NK-92 (cell line): ENCODE measurements around the gene EBF3.

ENCODE experiments used
- DNase-seq: peaks from one replicate; lab custom pipeline; 2025; ENCODE audit not compliant: unreplicated experiment; lab: John Stamatoyannopoulos, UW

Gene EBF3

GRCh38 chr10:129841590-129841989 is 122.5 kb downstream of the EBF3 start:
- no peak for DNase-seq

- DNase-seq = no peak
Observed at GRCh38 chr10:129841071-129841470, 123.0 kb downstream of the EBF3 start.

GRCh38 chr10:129840196-129840590 is 123.9 kb downstream of the EBF3 start:
- no peak for DNase-seq

GRCh38 chr10:129839285-129840195 is 124.5 kb downstream of the EBF3 start:
- DNase-seq = no peak

- DNase-seq = no peak
Observed at GRCh38 chr10:129838794-129839193, 125.3 kb downstream of the EBF3 start.

GRCh38 chr10:129837909-129838582 is 126.0 kb downstream of the EBF3 start:
- DNase-seq = no peak

- DNase-seq = no peak
Observed at GRCh38 chr10:129836253-129836652, 127.8 kb downstream of the EBF3 start.

- DNase-seq = no peak
Observed at GRCh38 chr10:129833994-129834739, 129.9 kb downstream of the EBF3 start.

- DNase-seq = no peak
Observed at GRCh38 chr10:129833468-129833950, 130.6 kb downstream of the EBF3 start.

GRCh38 chr10:129832573-129833467 is 131.3 kb downstream of the EBF3 start:
- DNase-seq = no peak

GRCh38 chr10:129831150-129831549 is 132.9 kb downstream of the EBF3 start:
- no peak for DNase-seq

GRCh38 chr10:129825826-129826225 is 138.2 kb downstream of the EBF3 start:
- no peak for DNase-seq

GRCh38 chr10:129825221-129825620 is 138.9 kb downstream of the EBF3 start:
- no peak for DNase-seq

GRCh38 chr10:129820451-129820850 is 143.6 kb downstream of the EBF3 start:
- no peak for DNase-seq

GRCh38 chr10:129816656-129817045 is 147.4 kb downstream of the EBF3 start:
- DNase-seq = no peak

GRCh38 chr10:129815898-129816655 is 148.0 kb downstream of the EBF3 start:
- DNase-seq = no peak

- DNase-seq = no peak
Observed at GRCh38 chr10:129814681-129815646, 149.1 kb downstream of the EBF3 start.

- no peak for DNase-seq
Observed at GRCh38 chr10:129812398-129812797, 151.7 kb downstream of the EBF3 start.

- no peak for DNase-seq
Observed at GRCh38 chr10:129811208-129811607, 152.9 kb downstream of the EBF3 start.
